Osteocyte (in vitro differentiated cells): Measurements from ENCODE around the gene NDST1. TPM values are rescaled to one million over a fixed set of nuclear protein-coding genes. Genes with fewer than 3 reads are reported as not detected.

Source experiments
- DNase-seq: peaks from one replicate; pipeline ENCODE4 v3.0.0; 2021; ENCODE audit warnings: mixed read lengths; ENCODE audit not compliant: unreplicated experiment; ENCODE audit errors: extremely low spot score
- H3K27ac Mint-ChIP-seq: one replicate; pipeline ENCODE4 v1.8.0; 2021; ENCODE audit warnings: mild to moderate bottlenecking, mixed read lengths; ENCODE audit not compliant: unreplicated experiment
- H3K27me3 Mint-ChIP-seq: one replicate; pipeline ENCODE4 v1.8.0; 2021; ENCODE audit warnings: mixed read lengths; ENCODE audit not compliant: unreplicated experiment
- H3K36me3 Mint-ChIP-seq: one replicate; pipeline ENCODE4 v1.8.0; 2021; ENCODE audit warnings: mixed read lengths; ENCODE audit not compliant: unreplicated experiment
- H3K4me1 Mint-ChIP-seq: one replicate; pipeline ENCODE4 v1.8.0; 2021; ENCODE audit warnings: mixed read lengths; ENCODE audit not compliant: unreplicated experiment
- H3K4me3 Mint-ChIP-seq: one replicate; pipeline ENCODE4 v1.8.0; 2021; ENCODE audit warnings: mild to moderate bottlenecking, moderate library complexity, mixed read lengths; ENCODE audit not compliant: unreplicated experiment
- H3K9me3 Mint-ChIP-seq: one replicate; pipeline ENCODE4 v1.8.0; 2021; ENCODE audit warnings: mixed read lengths; ENCODE audit not compliant: unreplicated experiment
- CTCF ChIP-seq: fragments of 200-600 bp; sonication (generic); IDR thresholded peaks from 2 replicates; pipeline ENCODE4 v1.5.0; 2021; ENCODE audit warnings: antibody characterized with exemption, mild to moderate bottlenecking, moderate library complexity
- total RNA-seq: library from RNA; stranded (reverse); gene quantifications from 2 replicates; pipeline ENCODE4 v1.2.1, GENCODE V29; 2021

Gene NDST1
- total RNA-seq, 1 donor from 2014 or later: 110 TPM

GRCh38 chr5:150479416-150479815 is 28.5 kb upstream of the NDST1 start:
- no peak for DNase-seq
- no peak for TF ChIP-seq CTCF
- no peaks in the 10 kb centered on the region for H3K27me3 Mint-ChIP-seq
- H3K9me3 Mint-ChIP-seq: no peaks in the 10 kb centered on the region
- H3K4me3 Mint-ChIP-seq: no peak overlapping the region
- no peak overlapping the region for H3K27ac Mint-ChIP-seq
- peaks cover 19% of the 10 kb centered on the region for H3K4me1 Mint-ChIP-seq
- H3K36me3 Mint-ChIP-seq: no peaks in the 10 kb centered on the region

GRCh38 chr5:150481708-150481965 is 26.3 kb upstream of the NDST1 start:
- TF ChIP-seq CTCF: no peak
- no peak overlapping the region for H3K27ac Mint-ChIP-seq
- H3K4me3 Mint-ChIP-seq: no peak overlapping the region

GRCh38 chr5:150481972-150482406 is 25.9 kb upstream of the NDST1 start:
- H3K27ac Mint-ChIP-seq: no peak overlapping the region
- TF ChIP-seq CTCF: no peak
- DNase-seq: no peak
- H3K36me3 Mint-ChIP-seq: no peaks in the 10 kb centered on the region
- H3K4me1 Mint-ChIP-seq: peaks cover 10% of the 10 kb centered on the region
- H3K27me3 Mint-ChIP-seq: no peaks in the 10 kb centered on the region
- H3K4me3 Mint-ChIP-seq: no peak overlapping the region
- H3K9me3 Mint-ChIP-seq: no peaks in the 10 kb centered on the region

More at GRCh38 chr5:150481708-150481965, 26.3 kb upstream of the NDST1 start:
- Mint-ChIP-seq H3K36me3 (no peaks in the 10 kb centered on the region), H3K27me3 (no peaks in the 10 kb centered on the region), H3K9me3 (no peaks in the 10 kb centered on the region), H3K4me1 (peaks cover 11% of the 10 kb centered on the region)
- no peak for DNase-seq

GRCh38 chr5:150484964-150485692 is 22.8 kb upstream of the NDST1 start:
- peaks cover 41% of the 10 kb centered on the region for H3K4me1 Mint-ChIP-seq
- TF ChIP-seq CTCF: no peak
- peak overlapping the region; percentile 72 for H3K4me3 Mint-ChIP-seq
- no peaks in the 10 kb centered on the region for H3K36me3 Mint-ChIP-seq
- no peak for DNase-seq
- no peaks in the 10 kb centered on the region for H3K9me3 Mint-ChIP-seq
- peak overlapping the region; percentile 79 for H3K27ac Mint-ChIP-seq
- no peaks in the 10 kb centered on the region for H3K27me3 Mint-ChIP-seq

GRCh38 chr5:150485693-150486401 is 22.1 kb upstream of the NDST1 start:
- no peak for TF ChIP-seq CTCF
- Mint-ChIP-seq H3K4me1 (peaks cover 48% of the 10 kb centered on the region), H3K4me3 (peak overlapping the region; percentile 72), H3K27ac (peak overlapping the region; percentile 79), H3K27me3 (no peaks in the 10 kb centered on the region), H3K36me3 (no peaks in the 10 kb centered on the region), H3K9me3 (no peaks in the 10 kb centered on the region)
- peak; percentile 88 for DNase-seq
